Measurements from ENCODE around the gene FLOT2.

FLOT2 gene

DNA sequence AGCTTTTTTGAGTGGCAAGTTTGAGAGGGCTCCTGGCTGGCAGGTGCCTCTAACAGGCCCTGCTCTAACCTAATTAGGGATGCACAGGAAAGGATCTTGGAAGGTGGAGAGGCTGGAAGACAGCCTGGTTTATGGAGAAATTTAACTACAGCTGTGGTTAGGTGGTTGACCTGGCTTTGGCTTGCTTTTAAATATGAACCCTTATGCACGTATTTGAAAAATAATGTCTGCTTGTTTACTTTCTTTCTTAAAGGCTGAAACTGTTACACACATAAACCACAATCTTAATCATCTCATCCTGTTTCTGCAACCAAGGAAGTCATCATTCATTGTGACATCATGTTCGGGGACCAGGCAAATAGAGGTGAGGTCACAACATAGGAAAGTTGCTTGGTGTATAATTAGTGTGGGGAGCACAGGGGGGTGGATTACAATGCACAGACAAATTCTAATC lies 28.4 kb upstream of the FLOT2 start:
- H4K8ac ChIP-seq (ENCODE audit: low read depth, low read length): no peak overlapping the region
- H3K14ac ChIP-seq (ENCODE audit: low read length): no peak overlapping the region
- no peak overlapping the region for H4K12ac ChIP-seq (ENCODE audit: low read depth, low read length)
- WGBS (ENCODE audit: extremely low coverage, insufficient coverage, insufficient read length): no CpG with 5 or more reads among the region's 2 CpGs
- H4K91ac ChIP-seq (ENCODE audit: low read depth, low read length): no peak overlapping the region
- no peak overlapping the region for H2BK12ac ChIP-seq (ENCODE audit: low read length)
- no peaks in the 10 kb centered on the region for H3K79me2 ChIP-seq (ENCODE audit: control insufficient read depth, insufficient read depth, low read length, poor library complexity)
- no peak overlapping the region for H3K18ac ChIP-seq (ENCODE audit: low read length)
- no peaks in the 10 kb centered on the region for H3K27me3 ChIP-seq (ENCODE audit: insufficient read depth, low read length)
- no peak for DNase-seq
- no peak overlapping the region for H2BK120ac ChIP-seq (ENCODE audit: insufficient read depth, low read length, poor library complexity)
- H3K4me1 ChIP-seq (ENCODE audit: control insufficient read depth in 1 of 2, insufficient read depth in 2 of 2, low read length in 2 of 2): peaks cover 7 to 12% of the 10 kb centered on the region in 2 experiments
- H3K4me2 ChIP-seq (ENCODE audit: low read length): no peak overlapping the region
- no peak overlapping the region for H3K4me3 ChIP-seq (ENCODE audit: low read depth, low read length)
- H3K36me3 ChIP-seq (ENCODE audit: control insufficient read depth in 1 of 2, insufficient read depth in 2 of 2, low read length in 2 of 2): peaks cover 16 to 23% of the 10 kb centered on the region in 2 experiments
- no peak overlapping the region for H3K4ac ChIP-seq (ENCODE audit: low read depth, low read length)
- no peak overlapping the region for H3K9ac ChIP-seq (ENCODE audit: low read length)
- H3K23ac ChIP-seq (ENCODE audit: low read length): no peak overlapping the region
- H2BK5ac ChIP-seq (ENCODE audit: low read depth, low read length, poor library complexity): no peak overlapping the region
- H3K27ac ChIP-seq (ENCODE audit: low read depth, low read length): no peak overlapping the region
- no peaks in the 10 kb centered on the region for H3K9me3 ChIP-seq (ENCODE audit: insufficient read depth, low read depth, low read length)
- H2AK5ac ChIP-seq (ENCODE audit: low read length): no peak overlapping the region
- H3K79me1 ChIP-seq (ENCODE audit: low read length): no peaks in the 10 kb centered on the region
- H2AFZ ChIP-seq (ENCODE audit: insufficient read depth, low read length, poor library complexity): no peak overlapping the region

DNA sequence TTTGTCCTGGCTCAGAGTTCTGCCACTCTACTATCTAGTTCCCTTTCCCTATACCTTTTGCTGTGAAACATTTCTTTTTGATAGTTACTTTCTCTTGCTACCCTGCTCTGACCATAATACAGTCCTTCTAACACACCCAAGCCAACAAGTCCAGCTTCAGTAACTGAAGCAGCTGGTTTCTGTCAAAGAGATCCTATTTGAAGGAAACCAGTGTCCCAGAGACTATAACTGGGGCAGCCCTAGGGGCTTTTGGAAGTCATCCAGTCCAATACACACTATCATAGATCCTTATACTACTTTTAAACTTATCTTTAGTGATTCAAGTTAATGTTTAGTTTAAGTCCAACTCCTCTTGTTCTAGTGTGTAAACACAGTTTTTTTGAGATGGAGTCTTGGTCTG lies 22.7 kb upstream of the FLOT2 start:
- no peak overlapping the region for H4K12ac ChIP-seq (ENCODE audit: low read depth, low read length)
- H3K23ac ChIP-seq (ENCODE audit: low read length): no peak overlapping the region
- H3K18ac ChIP-seq (ENCODE audit: low read length): no peak overlapping the region

DNA sequence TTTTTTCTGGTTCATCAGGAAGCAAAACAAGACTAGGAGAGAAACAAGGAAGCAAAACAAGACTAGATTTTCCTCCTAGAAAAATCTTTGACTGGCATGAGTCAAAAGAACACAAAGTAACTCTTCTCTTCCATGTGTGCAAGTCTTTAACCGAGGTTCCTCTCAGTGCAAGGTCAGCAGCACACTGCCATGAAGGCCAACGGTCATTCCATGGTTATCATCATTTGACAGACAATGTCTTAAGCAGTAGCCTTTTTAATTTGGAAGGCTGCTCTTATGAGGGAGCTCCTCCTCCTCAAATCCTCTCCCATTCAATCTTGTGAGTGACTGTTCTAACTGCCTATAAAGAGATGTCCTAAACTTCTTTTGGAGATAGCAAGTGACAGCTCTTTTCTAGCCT lies 20.8 kb upstream of the FLOT2 start:
- Histone ChIP-seq H2BK120ac (ENCODE audit: insufficient read depth, low read length, poor library complexity) (no peak overlapping the region), H3K9ac (ENCODE audit: low read length) (no peak overlapping the region), H3K27ac (ENCODE audit: low read depth, low read length) (no peak overlapping the region), H2AFZ (ENCODE audit: insufficient read depth, low read length, poor library complexity) (no peak overlapping the region), H3K79me2 (ENCODE audit: control insufficient read depth, insufficient read depth, low read length, poor library complexity) (no peaks in the 10 kb centered on the region), H4K8ac (ENCODE audit: low read depth, low read length) (no peak overlapping the region), H3K4me2 (ENCODE audit: low read length) (no peak overlapping the region), H4K12ac (ENCODE audit: low read depth, low read length) (no peak overlapping the region), H3K9me3 (ENCODE audit: insufficient read depth, low read depth, low read length) (no peaks in the 10 kb centered on the region), H2AK5ac (ENCODE audit: low read length) (no peak overlapping the region), H3K4me1 (ENCODE audit: control insufficient read depth in 1 of 2, insufficient read depth in 2 of 2, low read length in 2 of 2) (no peaks in the 10 kb centered on the region), H3K36me3 (ENCODE audit: control insufficient read depth in 1 of 2, insufficient read depth in 2 of 2, low read length in 2 of 2) (peaks cover 35 to 64% of the 10 kb centered on the region in 2 experiments), H3K79me1 (ENCODE audit: low read length) (no peaks in the 10 kb centered on the region), H3K4ac (ENCODE audit: low read depth, low read length) (no peak overlapping the region), H2BK12ac (ENCODE audit: low read length) (no peak overlapping the region), H3K18ac (ENCODE audit: low read length) (no peak overlapping the region), H2BK5ac (ENCODE audit: low read depth, low read length, poor library complexity) (no peak overlapping the region), H4K91ac (ENCODE audit: low read depth, low read length) (no peak overlapping the region), H3K4me3 (ENCODE audit: low read depth, low read length) (no peak overlapping the region), H3K23ac (ENCODE audit: low read length) (no peak overlapping the region), H3K14ac (ENCODE audit: low read length) (no peak overlapping the region), H3K27me3 (ENCODE audit: insufficient read depth, low read length) (no peaks in the 10 kb centered on the region)
- WGBS (ENCODE audit: extremely low coverage, insufficient coverage, insufficient read length): no CpG with 5 or more reads among the region's 2 CpGs
- DNase-seq: no peak

More for the DNA sequence above, 22.7 kb upstream of the FLOT2 start:
- Histone ChIP-seq H3K9ac (ENCODE audit: low read length) (no peak overlapping the region), H3K4me1 (ENCODE audit: control insufficient read depth in 1 of 2, insufficient read depth in 2 of 2, low read length in 2 of 2) (no peaks in the 10 kb centered on the region), H3K79me1 (ENCODE audit: low read length) (no peaks in the 10 kb centered on the region), H3K4me2 (ENCODE audit: low read length) (no peak overlapping the region), H3K4me3 (ENCODE audit: low read depth, low read length) (no peak overlapping the region), H2BK5ac (ENCODE audit: low read depth, low read length, poor library complexity) (no peak overlapping the region), H3K27me3 (ENCODE audit: insufficient read depth, low read length) (no peaks in the 10 kb centered on the region), H3K27ac (ENCODE audit: low read depth, low read length) (no peak overlapping the region), H2BK12ac (ENCODE audit: low read length) (no peak overlapping the region), H4K91ac (ENCODE audit: low read depth, low read length) (no peak overlapping the region), H3K36me3 (ENCODE audit: control insufficient read depth in 1 of 2, insufficient read depth in 2 of 2, low read length in 2 of 2) (peaks cover 33 to 59% of the 10 kb centered on the region in 2 experiments), H4K8ac (ENCODE audit: low read depth, low read length) (no peak overlapping the region), H2AK5ac (ENCODE audit: low read length) (no peak overlapping the region), H2BK120ac (ENCODE audit: insufficient read depth, low read length, poor library complexity) (no peak overlapping the region), H3K14ac (ENCODE audit: low read length) (no peak overlapping the region), H3K79me2 (ENCODE audit: control insufficient read depth, insufficient read depth, low read length, poor library complexity) (no peaks in the 10 kb centered on the region), H3K4ac (ENCODE audit: low read depth, low read length) (no peak overlapping the region), H2AFZ (ENCODE audit: insufficient read depth, low read length, poor library complexity) (no peak overlapping the region), H3K9me3 (ENCODE audit: insufficient read depth, low read depth, low read length) (no peaks in the 10 kb centered on the region)
- DNase-seq: no peak

DNA sequence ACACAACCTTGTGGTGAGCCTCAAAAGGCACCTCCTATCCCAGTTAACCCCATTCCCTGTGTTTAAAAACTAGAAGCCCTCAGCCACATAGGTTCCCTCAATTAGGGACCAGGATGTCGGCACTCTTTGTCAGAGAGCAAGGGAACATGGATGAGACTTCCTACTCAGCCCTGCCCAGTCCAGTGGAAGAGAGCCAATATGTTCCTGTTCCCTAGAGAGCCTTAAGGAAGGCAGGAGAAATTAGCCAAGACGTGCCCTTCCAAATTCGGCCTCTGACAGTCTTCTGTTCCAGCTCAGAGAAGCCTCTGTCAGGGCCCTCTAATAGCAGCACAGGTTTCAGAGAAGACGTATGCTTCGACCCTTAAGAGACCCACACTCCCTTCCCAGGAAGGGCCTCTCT lies 19.9 kb upstream of the FLOT2 start:
- no peak overlapping the region for H4K91ac ChIP-seq (ENCODE audit: low read depth, low read length)
- no peaks in the 10 kb centered on the region for H3K4me1 ChIP-seq (ENCODE audit: control insufficient read depth in 1 of 2, insufficient read depth in 2 of 2, low read length in 2 of 2)
- no peak overlapping the region for H3K9ac ChIP-seq (ENCODE audit: low read length)
- no peak overlapping the region for H3K23ac ChIP-seq (ENCODE audit: low read length)
- peaks cover 38 to 69% of the 10 kb centered on the region in 2 experiments for H3K36me3 ChIP-seq (ENCODE audit: control insufficient read depth in 1 of 2, insufficient read depth in 2 of 2, low read length in 2 of 2)
- H3K4me2 ChIP-seq (ENCODE audit: low read length): no peak overlapping the region
- DNase-seq: no peak
- no peak overlapping the region for H3K14ac ChIP-seq (ENCODE audit: low read length)
- no peak overlapping the region for H3K18ac ChIP-seq (ENCODE audit: low read length)
- no peak overlapping the region for H3K4ac ChIP-seq (ENCODE audit: low read depth, low read length)
- H2BK12ac ChIP-seq (ENCODE audit: low read length): no peak overlapping the region
- no peaks in the 10 kb centered on the region for H3K27me3 ChIP-seq (ENCODE audit: insufficient read depth, low read length)
- no peak overlapping the region for H4K12ac ChIP-seq (ENCODE audit: low read depth, low read length)
- H3K9me3 ChIP-seq (ENCODE audit: insufficient read depth, low read depth, low read length): no peaks in the 10 kb centered on the region
- H3K79me2 ChIP-seq (ENCODE audit: control insufficient read depth, insufficient read depth, low read length, poor library complexity): no peaks in the 10 kb centered on the region
- H2BK5ac ChIP-seq (ENCODE audit: low read depth, low read length, poor library complexity): no peak overlapping the region
- WGBS (ENCODE audit: extremely low coverage, insufficient coverage, insufficient read length): no CpG with 5 or more reads among the region's 5 CpGs
- no peaks in the 10 kb centered on the region for H3K79me1 ChIP-seq (ENCODE audit: low read length)
- no peak overlapping the region for H3K27ac ChIP-seq (ENCODE audit: low read depth, low read length)
- no peak overlapping the region for H2AK5ac ChIP-seq (ENCODE audit: low read length)
- H3K4me3 ChIP-seq (ENCODE audit: low read depth, low read length): no peak overlapping the region
- H2BK120ac ChIP-seq (ENCODE audit: insufficient read depth, low read length, poor library complexity): no peak overlapping the region
- no peak overlapping the region for H2AFZ ChIP-seq (ENCODE audit: insufficient read depth, low read length, poor library complexity)
- no peak overlapping the region for H4K8ac ChIP-seq (ENCODE audit: low read depth, low read length)
